Measurements from ENCODE around the gene ITPKC.

The ITPKC gene

GRCh38 chr19:40737102-40737644, 20.3 kb downstream of the ITPKC start:
- TF ChIP-seq, protein P1, sequence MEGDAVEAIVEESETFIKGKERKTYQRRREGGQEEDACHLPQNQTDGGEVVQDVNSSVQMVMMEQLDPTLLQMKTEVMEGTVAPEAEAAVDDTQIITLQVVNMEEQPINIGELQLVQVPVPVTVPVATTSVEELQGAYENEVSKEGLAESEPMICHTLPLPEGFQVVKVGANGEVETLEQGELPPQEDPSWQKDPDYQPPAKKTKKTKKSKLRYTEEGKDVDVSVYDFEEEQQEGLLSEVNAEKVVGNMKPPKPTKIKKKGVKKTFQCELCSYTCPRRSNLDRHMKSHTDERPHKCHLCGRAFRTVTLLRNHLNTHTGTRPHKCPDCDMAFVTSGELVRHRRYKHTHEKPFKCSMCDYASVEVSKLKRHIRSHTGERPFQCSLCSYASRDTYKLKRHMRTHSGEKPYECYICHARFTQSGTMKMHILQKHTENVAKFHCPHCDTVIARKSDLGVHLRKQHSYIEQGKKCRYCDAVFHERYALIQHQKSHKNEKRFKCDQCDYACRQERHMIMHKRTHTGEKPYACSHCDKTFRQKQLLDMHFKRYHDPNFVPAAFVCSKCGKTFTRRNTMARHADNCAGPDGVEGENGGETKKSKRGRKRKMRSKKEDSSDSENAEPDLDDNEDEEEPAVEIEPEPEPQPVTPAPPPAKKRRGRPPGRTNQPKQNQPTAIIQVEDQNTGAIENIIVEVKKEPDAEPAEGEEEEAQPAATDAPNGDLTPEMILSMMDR (IDR thresholded peaks at IDR 0.05; ENCODE audit: borderline replicate concordance, control extremely low read depth, extremely low read depth, insufficient read depth, missing control alignments), result no peak
- DNase-seq (ENCODE audit: low spot score), result no peak
- in situ Hi-C loops (cut with MboI; ENCODE audit: low sequenced_read_pairs, unreplicated experiment), result no loop called here

DNA sequence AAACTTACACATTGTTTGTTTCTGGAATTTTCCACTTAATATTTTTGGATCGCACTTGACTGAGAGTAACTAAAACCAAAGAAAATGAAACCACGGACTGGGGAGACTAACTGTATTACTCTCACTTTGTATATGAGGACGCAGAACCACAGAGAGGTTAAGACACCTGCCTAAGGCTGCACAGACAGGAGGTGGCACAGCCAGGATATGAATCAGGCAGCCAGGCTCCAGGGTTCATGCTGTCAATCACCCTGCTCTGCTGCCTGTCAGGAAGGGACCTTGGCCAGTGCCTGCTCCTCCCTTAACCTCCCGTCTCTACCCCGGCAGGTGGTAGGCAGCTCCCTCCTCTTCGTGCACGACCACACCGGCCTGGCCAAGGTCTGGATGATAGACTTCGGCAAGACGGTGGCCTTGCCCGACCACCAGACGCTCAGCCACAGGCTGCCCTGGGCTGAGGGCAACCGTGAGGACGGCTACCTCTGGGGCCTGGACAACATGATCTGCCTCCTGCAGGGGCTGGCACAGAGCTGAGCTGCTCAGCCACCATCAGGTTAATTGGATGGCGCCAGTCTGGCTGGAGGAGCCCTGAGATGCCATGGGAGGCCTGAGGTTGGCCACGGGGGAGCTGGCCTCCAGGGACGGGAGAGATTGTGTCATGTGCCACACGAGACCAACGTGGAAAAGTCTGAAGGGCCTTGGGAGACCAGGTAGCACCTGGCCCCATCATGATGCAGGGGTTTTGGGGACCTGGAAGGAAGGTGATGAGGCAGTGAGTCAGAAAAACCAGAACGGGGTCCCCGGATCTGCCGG, 22.3 kb downstream of the ITPKC start:
- TF ChIP-seq, protein P1 (IDR thresholded peaks at IDR 0.05; ENCODE audit: borderline replicate concordance, control extremely low read depth, extremely low read depth, insufficient read depth, missing control alignments), result no peak
- DNase-seq (ENCODE audit: low spot score), result no peak
- in situ Hi-C loops (cut with MboI; ENCODE audit: low sequenced_read_pairs, unreplicated experiment), result no loop called here

DNA sequence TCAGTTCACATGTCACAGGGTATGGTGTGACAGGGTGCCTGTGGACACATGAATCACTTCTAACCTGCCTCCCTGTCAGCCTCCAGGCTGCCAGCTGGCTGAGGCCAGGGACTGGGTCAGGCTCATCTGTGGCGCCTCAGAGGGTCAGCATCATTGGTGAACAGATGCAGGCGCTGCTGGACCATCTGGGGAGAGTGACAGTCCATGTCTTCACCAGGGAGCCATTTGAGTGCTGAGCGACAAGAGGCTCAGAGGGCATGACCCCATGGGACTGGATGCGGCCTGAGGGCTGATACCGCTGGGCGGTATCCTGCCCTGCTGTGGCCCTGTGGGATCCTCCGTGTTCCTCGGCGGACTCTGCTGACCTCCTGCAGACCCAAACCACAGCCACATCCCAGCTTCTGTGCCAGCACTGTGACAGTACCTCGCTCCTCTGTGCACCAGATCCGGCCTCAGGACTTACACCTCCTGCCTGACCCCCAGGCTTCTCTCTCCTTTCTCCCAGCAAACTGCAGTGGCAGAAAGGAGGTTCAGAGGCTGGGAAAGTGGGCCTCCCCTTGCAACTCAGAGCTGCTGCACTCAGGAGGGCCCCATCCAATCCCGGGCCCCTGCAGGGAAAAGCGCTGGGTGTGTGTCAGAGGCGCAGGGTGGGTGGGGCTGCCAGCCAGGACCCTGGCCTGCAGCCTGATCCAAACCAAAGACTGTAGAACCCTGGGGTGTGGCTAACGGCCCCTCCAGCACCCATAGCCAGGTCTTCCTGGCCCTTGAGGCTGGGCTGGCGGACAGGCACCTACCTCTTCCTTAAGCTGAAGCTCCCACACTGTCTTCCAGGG, 23.2 kb downstream of the ITPKC start:
- in situ Hi-C loops (cut with MboI; ENCODE audit: low sequenced_read_pairs, unreplicated experiment), result no loop called here
- DNase-seq (ENCODE audit: low spot score), result no peak
- TF ChIP-seq, protein P1 (IDR thresholded peaks at IDR 0.05; ENCODE audit: borderline replicate concordance, control extremely low read depth, extremely low read depth, insufficient read depth, missing control alignments), result no peak

- in situ Hi-C loops (cut with MboI; ENCODE audit: low sequenced_read_pairs, unreplicated experiment), result no loop called here
- no peak for DNase-seq (ENCODE audit: low spot score)
- TF ChIP-seq, protein P1 (IDR thresholded peaks at IDR 0.05; ENCODE audit: borderline replicate concordance, control extremely low read depth, extremely low read depth, insufficient read depth, missing control alignments), result no peak
Observed at GRCh38 chr19:40740747-40741146, 23.8 kb downstream of the ITPKC start.

GRCh38 chr19:40741527-40742390, 24.8 kb downstream of the ITPKC start:
- TF ChIP-seq, protein P1 (IDR thresholded peaks at IDR 0.05; ENCODE audit: borderline replicate concordance, control extremely low read depth, extremely low read depth, insufficient read depth, missing control alignments), result no peak
- DNase-seq (ENCODE audit: low spot score), result no peak
- in situ Hi-C loops (cut with MboI; ENCODE audit: low sequenced_read_pairs, unreplicated experiment), result no loop called here

- DNase-seq (ENCODE audit: low spot score), result no peak
- in situ Hi-C loops (cut with MboI; ENCODE audit: low sequenced_read_pairs, unreplicated experiment), result no loop called here
- TF ChIP-seq, protein P1 (IDR thresholded peaks at IDR 0.05; ENCODE audit: borderline replicate concordance, control extremely low read depth, extremely low read depth, insufficient read depth, missing control alignments), result no peak
Observed at GRCh38 chr19:40742477-40742876, 25.6 kb downstream of the ITPKC start.
